Measurements from ENCODE around the gene LARP4.
"Not testable (repeated sequence)": the region's sequence is repeated elsewhere in the genome, so short reads cannot be mapped to it uniquely, and the experiment has no call there.

LARP4 gene

DNA sequence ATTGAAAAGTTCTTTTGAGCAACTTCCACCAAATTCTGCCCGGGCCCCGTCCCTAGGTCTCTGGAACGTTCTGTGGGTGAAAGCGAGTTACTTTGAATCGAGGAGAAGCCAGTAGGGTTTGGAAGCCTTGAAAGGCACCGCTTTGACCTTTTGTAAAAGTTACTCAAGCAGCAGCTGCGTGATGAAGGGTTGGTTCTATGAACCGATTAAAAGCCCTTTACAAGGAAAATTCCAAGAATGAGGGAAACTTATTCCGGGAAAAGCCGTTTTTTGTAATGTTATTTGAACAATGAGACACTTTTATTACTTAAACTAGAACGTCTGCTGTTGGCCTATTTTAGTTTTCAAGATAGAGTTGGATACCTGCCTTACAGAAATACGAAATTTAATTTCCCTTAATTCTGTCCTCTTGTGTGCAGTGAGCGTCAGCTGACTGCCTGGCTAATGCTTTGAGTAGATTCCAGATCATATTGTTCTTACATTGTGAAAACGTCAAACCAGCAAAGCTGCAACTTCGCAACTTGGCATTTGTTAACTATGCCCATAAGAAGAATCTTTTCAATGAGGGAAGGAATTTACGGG, 906 bp downstream of the LARP4 start:
- DNase-seq = no peak

DNA sequence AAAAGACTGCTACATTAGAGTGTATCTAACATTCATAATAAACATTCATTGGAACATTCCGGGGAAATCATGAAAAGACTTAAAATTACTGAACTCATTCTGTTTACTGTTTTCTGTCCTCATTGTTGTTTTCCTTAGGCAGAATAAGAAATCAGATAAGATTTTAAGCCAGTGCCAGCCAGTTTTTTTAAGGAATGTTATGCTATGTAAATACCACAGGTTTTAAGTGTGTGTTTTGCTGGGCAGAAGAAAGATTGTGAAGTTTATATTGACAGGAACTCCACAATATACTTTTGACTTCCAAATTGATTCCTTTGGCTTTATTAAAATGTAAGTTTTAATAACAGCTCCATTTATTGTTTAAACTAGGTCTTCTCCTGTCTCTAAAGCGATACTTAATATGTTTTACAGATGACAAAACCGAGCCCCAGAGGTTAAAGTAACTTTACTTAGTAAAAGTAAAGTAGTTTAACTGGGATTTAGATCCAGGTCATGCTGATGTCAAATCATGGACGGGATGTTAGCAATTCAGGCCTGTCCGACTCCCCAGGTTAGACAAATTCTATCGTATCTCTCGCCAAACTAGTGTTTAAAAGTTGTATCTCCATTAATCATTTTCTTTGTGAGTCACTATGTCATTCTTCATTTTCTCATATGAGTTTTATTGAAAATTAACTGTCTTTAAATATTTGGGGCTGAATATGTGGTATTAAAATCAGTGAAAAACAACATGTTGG, 1.7 kb downstream of the LARP4 start:
- DNase-seq = no peak

- DNase-seq = no peak
These were observed 2.3 kb downstream of the LARP4 start for GRCh38 chr12:50403001-50403440.

- DNase-seq = no peak
These were observed 3.6 kb downstream of the LARP4 start for GRCh38 chr12:50404307-50404706.

GRCh38 chr12:50411051-50411660, 10.5 kb downstream of the LARP4 start:
- no peak for DNase-seq

- DNase-seq = no peak
These were observed 15.3 kb downstream of the LARP4 start for GRCh38 chr12:50415899-50416479.

GRCh38 chr12:50419112-50419909, 18.6 kb downstream of the LARP4 start:
- DNase-seq = no peak

GRCh38 chr12:50422855-50423254, 22.2 kb downstream of the LARP4 start:
- not testable (repeated sequence) for DNase-seq

GRCh38 chr12:50423342-50423741, 22.7 kb downstream of the LARP4 start:
- DNase-seq = not testable (repeated sequence)

GRCh38 chr12:50425589-50426258, 25.0 kb downstream of the LARP4 start:
- DNase-seq = no peak

GRCh38 chr12:50431656-50432055, 31.0 kb downstream of the LARP4 start:
- DNase-seq = not testable (repeated sequence)

DNA sequence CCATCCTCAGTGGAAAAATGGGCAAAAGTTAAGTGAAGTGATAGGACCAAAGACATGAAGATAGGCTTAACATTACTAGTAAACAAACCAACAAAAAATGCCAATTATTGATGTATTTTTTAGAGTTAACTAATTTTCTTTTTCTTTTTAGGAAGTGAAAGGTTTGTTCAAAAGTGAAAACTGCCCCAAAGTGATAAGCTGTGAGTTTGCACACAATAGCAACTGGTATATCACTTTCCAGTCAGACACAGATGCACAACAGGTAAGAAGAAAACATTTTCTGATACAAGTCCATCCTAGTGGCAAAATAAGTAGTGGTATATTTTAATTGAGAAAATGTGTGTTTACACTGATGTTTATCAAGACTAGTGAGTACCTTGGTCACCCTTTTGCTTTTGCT, 39.6 kb downstream of the LARP4 start:
- no peak for DNase-seq

DNA sequence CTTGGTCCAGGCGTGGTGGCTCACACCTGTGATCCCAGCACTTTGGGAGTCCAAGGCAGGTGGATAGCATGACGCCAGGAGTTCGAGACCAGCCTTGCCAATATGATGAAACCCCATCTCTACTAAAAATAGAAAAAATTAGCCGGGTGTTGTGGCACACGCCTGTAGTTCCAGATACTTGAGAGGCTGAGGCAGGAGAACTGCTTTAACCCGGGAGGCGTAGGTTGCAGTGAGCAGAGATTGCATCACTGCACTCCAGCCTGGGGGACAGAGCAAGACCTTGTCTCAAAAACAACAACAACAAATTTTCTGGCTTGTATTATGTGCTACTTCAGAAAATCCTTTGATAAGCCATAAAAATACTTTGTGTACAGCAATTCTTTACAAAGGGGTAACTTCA, 41.1 kb downstream of the LARP4 start:
- DNase-seq = no peak

- no peak for DNase-seq
These were observed 41.7 kb downstream of the LARP4 start for GRCh38 chr12:50442178-50442908.

DNA sequence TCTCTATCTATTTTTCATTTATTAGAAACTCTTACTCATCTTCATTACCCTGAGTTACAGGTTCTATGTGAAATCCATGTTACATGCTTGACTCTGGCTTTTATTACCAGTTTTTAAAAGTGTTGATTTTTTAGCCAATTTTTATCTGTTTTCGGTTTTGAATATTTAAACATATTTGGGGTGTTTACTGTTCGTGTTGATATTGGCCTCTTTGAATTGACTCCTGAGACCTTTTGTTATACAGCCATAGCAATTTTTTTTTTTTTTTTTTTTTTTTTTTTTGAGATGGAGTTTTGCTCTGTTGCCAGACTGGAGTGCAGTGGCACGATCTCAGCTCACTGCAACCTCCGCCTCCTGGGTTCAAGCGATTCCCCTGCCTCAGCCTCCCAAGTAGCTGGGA, 49.0 kb downstream of the LARP4 start:
- not testable (repeated sequence) for DNase-seq

DNA sequence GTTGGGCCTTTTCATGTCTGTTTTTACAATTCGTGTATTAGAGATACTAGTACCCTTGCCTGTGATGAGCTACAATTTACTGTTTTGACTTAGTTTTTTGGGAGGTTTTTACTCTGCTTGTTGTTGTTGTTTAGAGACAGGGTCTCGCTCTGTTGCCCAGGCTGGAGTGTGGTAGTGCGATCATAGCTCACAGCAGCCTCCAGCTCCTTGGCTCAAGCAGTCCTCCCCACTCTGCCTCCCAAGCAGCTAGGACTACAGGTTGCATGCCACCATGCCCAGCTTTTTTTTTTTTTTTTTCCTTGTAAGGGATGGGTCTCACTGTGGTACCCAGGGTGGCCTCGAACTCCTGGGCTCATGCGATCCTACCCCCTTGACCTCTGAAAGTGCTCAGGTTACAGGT, 52.1 kb downstream of the LARP4 start:
- DNase-seq = no peak

- no peak for DNase-seq
These were observed 53.2 kb downstream of the LARP4 start for GRCh38 chr12:50453872-50454271.

- DNase-seq = no peak
These were observed 57.9 kb downstream of the LARP4 start for GRCh38 chr12:50458606-50459005.

DNA sequence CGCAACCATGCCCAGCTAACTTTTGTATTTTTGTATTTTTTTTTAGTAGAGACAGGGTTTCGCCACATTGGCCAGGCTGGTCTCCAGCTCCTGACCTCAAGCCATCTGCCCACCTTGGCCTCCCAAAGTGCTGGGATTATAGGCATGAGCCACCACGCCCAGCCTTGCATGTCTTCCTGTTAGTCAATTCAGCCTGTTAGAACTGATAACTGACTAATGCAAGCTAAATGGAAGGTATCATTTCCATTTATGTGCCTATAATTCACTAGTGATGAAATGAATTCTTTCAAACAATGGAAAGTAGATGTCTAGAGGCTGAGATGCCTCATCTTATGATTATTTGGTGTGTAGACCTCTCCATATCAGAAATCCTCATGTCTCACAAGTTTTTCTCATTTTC, 66.8 kb downstream of the LARP4 start:
- no peak for DNase-seq

- no peak for DNase-seq
These were observed 76.7 kb downstream of the LARP4 start for GRCh38 chr12:50477241-50477832.

DNA sequence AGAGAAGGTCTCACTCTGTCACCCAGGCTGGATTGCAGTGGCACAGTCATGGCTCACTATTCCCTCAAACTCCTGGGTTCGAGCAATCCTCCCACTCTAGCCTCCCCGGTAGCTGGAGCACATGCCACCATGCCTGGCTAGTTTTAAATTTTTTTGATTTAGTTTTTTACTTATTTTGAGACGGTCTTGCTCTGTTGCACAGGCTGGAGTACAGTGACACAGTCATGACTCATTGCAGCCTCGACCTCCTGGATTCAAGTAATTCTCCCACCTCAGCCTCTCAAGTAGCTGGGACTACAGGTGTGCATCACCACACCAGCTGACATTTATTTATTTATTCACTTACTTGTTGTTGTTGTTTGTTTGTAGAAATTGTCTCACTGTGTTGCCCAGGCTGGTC, 81.9 kb downstream of the LARP4 start:
- DNase-seq = no peak

Measured in activated CD4-positive, alpha-beta T cell treated with anti-CD3 and anti-CD28 coated beads, Interleukin-2, amount 50 U/mL, for 1 hour (primary cell).